Prostate gland (tissue), 2 donors: ENCODE results near the gene TNS3. TPM values are rescaled to one million over a fixed set of nuclear protein-coding genes. Genes with fewer than 3 reads are reported as not detected.

Experiments used
- DNase-seq: peaks from one replicate; pipeline ENCODE4 v3.0.0-alpha.2; 2019; ENCODE audit warnings: low spot score
- H3K27ac ChIP-seq, 2 donors: fragments of 200-600 bp; sonication (generic); 2 replicates each; pipeline ENCODE4 v1.5.1; 2017 to 2019
- H3K27me3 ChIP-seq: fragments of 200-600 bp; sonication (generic); replicated peaks from 2 replicates; pipeline ENCODE4 v1.5.1; 2019; ENCODE audit not compliant: insufficient read depth
- H3K36me3 ChIP-seq, 2 donors: fragments of 200-600 bp; sonication (generic); 1 replicate in 1 of 2; 2 replicates in 1 of 2; pipeline versions ENCODE4 v1.5.1 to v1.8.1; 2017 to 2019
- H3K4me1 ChIP-seq: fragments of 200-600 bp; sonication (generic); replicated peaks from 2 replicates; pipeline ENCODE4 v1.5.1; 2019
- H3K4me3 ChIP-seq, 2 donors: fragments of 200-600 bp; sonication (generic); 2 replicates each; pipeline ENCODE4 v1.5.1; 2017 to 2019
- H3K9me3 ChIP-seq: fragments of 200-600 bp; sonication (generic); 2 replicates; pipeline ENCODE4 v1.5.1; 2017
- CTCF ChIP-seq, 4 experiments: fragments of 200-600 bp in 2 of 4; fragments of 450-650 bp in 2 of 4; sonication (generic) in 2 of 4; IDR thresholded peaks; 1 replicate in 3 of 4; 2 replicates in 1 of 4; pipeline ENCODE4 v1.5.1; 2016 to 2019; ENCODE audit warnings: antibody characterized with exemption in 4 of 4, mild to moderate bottlenecking in 2 of 4, moderate library complexity in 2 of 4
- POLR2A ChIP-seq: fragments of 450-650 bp; IDR thresholded peaks from one replicate; pipeline ENCODE4 v1.6.1; 2016; ENCODE audit warnings: antibody characterized with exemption, mild to moderate bottlenecking
- POLR2AphosphoS5 ChIP-seq: sonication (generic); formaldehyde crosslinking; IDR thresholded peaks from one replicate; pipeline ENCODE4 v1.6.1; 2017; ENCODE audit warnings: antibody characterized with exemption
- WGBS: methylation state at CpG from one replicate; pipeline ENCODE4 v1.1.5; 2018; 5-methylcytosine and 5-hydroxymethylcytosine counted together
- intact Hi-C: fragments of 100-400 bp; cut with DNase I; formaldehyde crosslinking; loops from one replicate; pipeline ENCODE4 v1.14.2; 2022
- total RNA-seq, 2 donors: library from RNA; depleted of rRNA; stranded (reverse); fragments of >200 nt; gene quantifications; one replicate each; pipeline ENCODE4 v1.1.0, GENCODE V29; 2016

The TNS3 gene
- total RNA-seq, 2 donors from 2014 or later: 19.5 to 95.8 TPM

- 96% methylated on average over 18 of the region's 18 CpGs for WGBS
- no peaks in the 10 kb centered on the region for H3K4me1 ChIP-seq
- TF ChIP-seq CTCF (IDR thresholded peaks at IDR 0.05) (no peak), POLR2AphosphoS5 (no peak), POLR2A (no peak)
- intact Hi-C loops: no loop called here
- H3K27me3 ChIP-seq: no peaks in the 10 kb centered on the region
- DNase-seq: no peak
- peaks cover 0 to 3% of the 10 kb centered on the region in 2 donors for H3K36me3 ChIP-seq
- H3K27ac ChIP-seq: no peak overlapping the region
- no peak overlapping the region for H3K4me3 ChIP-seq
- H3K9me3 ChIP-seq: no peaks in the 10 kb centered on the region
Observed at GRCh38 chr7:47368190-47368812, 213.6 kb downstream of the TNS3 start.

GRCh38 chr7:47367369-47367768 is 214.5 kb downstream of the TNS3 start:
- no peaks in the 10 kb centered on the region for H3K27me3 ChIP-seq
- 80% methylated on average over 5 of the region's 5 CpGs for WGBS
- intact Hi-C loops: no loop called here
- H3K36me3 ChIP-seq: peaks cover 0 to 3% of the 10 kb centered on the region in 2 donors
- H3K4me3 ChIP-seq: no peak overlapping the region
- no peaks in the 10 kb centered on the region for H3K4me1 ChIP-seq
- no peaks in the 10 kb centered on the region for H3K9me3 ChIP-seq
- no peak for TF ChIP-seq POLR2AphosphoS5
- TF ChIP-seq POLR2A: no peak
- TF ChIP-seq CTCF (IDR thresholded peaks at IDR 0.05): no peak
- no peak for DNase-seq
- H3K27ac ChIP-seq: no peak overlapping the region

GRCh38 chr7:47366960-47367359 is 215.0 kb downstream of the TNS3 start:
- Histone ChIP-seq H3K9me3 (no peaks in the 10 kb centered on the region), H3K4me3 (no peak overlapping the region), H3K27me3 (no peaks in the 10 kb centered on the region), H3K36me3 (peaks cover 0 to 3% of the 10 kb centered on the region in 2 donors), H3K27ac (no peak overlapping the region), H3K4me1 (no peaks in the 10 kb centered on the region)
- 98% methylated on average over 8 of the region's 8 CpGs for WGBS
- intact Hi-C loops: no loop called here
- no peak for TF ChIP-seq CTCF (IDR thresholded peaks at IDR 0.05)
- no peak for TF ChIP-seq POLR2AphosphoS5
- no peak for TF ChIP-seq POLR2A
- no peak for DNase-seq

- WGBS: 73% methylated on average over 7 of the region's 7 CpGs
- no peak overlapping the region for H3K27ac ChIP-seq
- H3K27me3 ChIP-seq: no peaks in the 10 kb centered on the region
- intact Hi-C loops: no loop called here
- TF ChIP-seq POLR2AphosphoS5 (no peak), POLR2A (no peak), CTCF (IDR thresholded peaks at IDR 0.05) (no peak)
- no peak overlapping the region for H3K4me3 ChIP-seq
- DNase-seq: no peak
- peaks cover 0 to 3% of the 10 kb centered on the region in 2 donors for H3K36me3 ChIP-seq
- H3K9me3 ChIP-seq: no peaks in the 10 kb centered on the region
- no peaks in the 10 kb centered on the region for H3K4me1 ChIP-seq
Observed at GRCh38 chr7:47366211-47366610, 215.7 kb downstream of the TNS3 start.

GRCh38 chr7:47362984-47363383 is 218.9 kb downstream of the TNS3 start:
- no peaks in the 10 kb centered on the region for H3K36me3 ChIP-seq
- no peak overlapping the region for H3K27ac ChIP-seq
- no peaks in the 10 kb centered on the region for H3K4me1 ChIP-seq
- no peak for DNase-seq
- H3K9me3 ChIP-seq: no peaks in the 10 kb centered on the region
- H3K4me3 ChIP-seq: no peak overlapping the region
- intact Hi-C loops: no loop called here
- 44% methylated on average over 1 of the region's 1 CpG for WGBS
- H3K27me3 ChIP-seq: no peaks in the 10 kb centered on the region
- no peak for TF ChIP-seq POLR2AphosphoS5
- TF ChIP-seq POLR2A: no peak
- TF ChIP-seq CTCF (IDR thresholded peaks at IDR 0.05): no peak
